HG03196 (cell line): ENCODE data around the gene FADD.

Source experiments
- ATAC-seq: cut with Tn5 transposase; IDR thresholded peaks from one replicate; pipeline ENCODE4 v1.9.1; 2021; ENCODE audit not compliant: unreplicated experiment

Gene FADD, protein sequence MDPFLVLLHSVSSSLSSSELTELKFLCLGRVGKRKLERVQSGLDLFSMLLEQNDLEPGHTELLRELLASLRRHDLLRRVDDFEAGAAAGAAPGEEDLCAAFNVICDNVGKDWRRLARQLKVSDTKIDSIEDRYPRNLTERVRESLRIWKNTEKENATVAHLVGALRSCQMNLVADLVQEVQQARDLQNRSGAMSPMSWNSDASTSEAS

GRCh38 chr11:70202920-70203750 is at the start of gene FADD:
TSS of gene FADD (plus strand) at chr11:70203296. CDS start at chr11:70203460, 164 bp downstream.
- ATAC-seq: peak; percentile 72

- no peak for ATAC-seq
Observed at GRCh38 chr11:70155386-70155785, 47.7 kb upstream of the FADD start.

DNA sequence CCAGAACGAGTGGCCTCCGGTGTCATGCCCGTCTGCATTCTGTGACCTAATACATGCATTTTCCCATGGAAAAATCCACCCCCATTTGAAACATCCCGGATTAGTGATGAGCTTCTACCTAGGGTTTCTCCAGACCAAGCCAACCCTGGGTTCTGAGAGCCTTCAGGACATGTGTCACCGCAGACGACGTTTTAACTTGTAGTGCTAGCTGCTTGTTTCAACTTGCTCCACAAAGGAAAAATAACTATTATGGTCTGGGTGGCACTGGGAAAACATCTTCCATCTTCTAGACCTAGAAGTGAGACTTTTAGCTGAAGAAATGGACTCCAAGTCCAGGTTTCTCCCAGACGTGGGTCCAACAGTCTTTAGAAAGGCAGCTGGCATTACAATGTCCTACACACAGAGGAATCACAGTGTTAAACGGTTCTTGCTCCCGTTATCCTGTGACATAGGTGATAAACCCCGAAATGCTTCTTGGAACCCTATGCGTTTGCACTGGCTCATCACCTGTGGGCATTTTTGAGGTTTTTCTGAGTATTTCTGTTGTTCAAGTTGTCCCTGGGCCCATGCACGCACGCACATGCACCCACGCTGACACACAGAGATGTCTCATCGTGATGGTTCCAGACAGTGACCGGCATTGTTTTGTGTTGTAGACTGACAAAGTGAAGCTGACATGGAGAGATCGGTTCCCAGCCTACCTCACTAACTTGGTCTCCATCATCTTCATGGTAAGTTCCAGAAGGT is 46.6 kb upstream of the FADD start:
- ATAC-seq: no peak

DNA sequence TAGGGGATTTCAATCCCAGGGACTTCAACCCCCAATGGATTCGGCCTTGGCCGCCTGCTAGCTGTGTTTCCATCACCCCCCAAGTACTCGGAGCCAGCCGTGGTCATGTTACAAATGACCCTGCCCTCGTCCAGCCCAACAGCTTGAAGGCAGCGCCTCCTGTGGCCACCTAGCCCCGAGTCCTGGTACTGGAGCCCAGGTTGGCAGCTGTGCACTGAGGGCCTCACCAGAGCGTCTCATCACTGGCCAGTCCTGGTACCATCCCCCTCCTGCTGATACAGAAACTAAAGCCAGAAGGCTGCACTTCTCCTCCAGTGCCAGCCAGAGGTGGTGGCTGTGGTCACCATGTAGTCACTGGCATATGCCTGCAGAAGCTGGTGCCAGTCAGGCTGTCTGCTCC is 44.9 kb upstream of the FADD start:
- no peak for ATAC-seq

DNA sequence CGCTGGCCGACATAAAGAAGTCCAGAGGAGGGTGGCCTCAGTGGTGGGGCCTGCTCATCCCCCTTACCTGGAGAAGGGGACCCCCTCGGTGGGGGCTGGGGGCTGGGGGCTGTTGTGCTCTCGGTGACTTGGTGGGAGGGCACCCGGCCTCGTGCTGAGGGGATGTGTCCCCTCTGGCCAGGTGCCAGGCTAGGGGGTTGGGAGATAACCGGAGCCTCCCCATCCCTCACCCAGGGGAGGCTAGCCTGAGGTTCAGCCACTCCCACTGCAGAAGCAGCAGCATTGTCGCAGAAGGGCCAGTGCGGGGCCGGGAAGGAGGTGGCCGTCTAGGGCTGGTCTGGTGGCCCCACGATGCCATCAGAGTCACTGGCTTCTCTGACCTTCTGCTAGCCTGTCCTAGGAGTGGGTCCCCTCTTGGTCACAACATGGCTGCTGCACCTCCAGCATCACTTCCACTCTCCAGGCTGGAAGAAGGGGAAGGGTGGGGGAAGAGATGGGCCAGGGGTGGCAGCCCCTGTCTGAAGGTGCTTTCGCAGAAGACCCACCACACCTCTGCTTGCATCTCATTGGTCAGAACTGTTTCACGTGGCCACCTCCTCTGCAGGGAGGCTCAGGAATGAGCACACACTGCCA is 44.2 kb upstream of the FADD start:
- no peak for ATAC-seq

GRCh38 chr11:70159627-70160570 is 43.2 kb upstream of the FADD start:
- no peak for ATAC-seq

- no peak for ATAC-seq
Observed at GRCh38 chr11:70161043-70161625, 42.0 kb upstream of the FADD start.

- no peak for ATAC-seq
Observed at GRCh38 chr11:70164705-70165104, 38.4 kb upstream of the FADD start.

DNA sequence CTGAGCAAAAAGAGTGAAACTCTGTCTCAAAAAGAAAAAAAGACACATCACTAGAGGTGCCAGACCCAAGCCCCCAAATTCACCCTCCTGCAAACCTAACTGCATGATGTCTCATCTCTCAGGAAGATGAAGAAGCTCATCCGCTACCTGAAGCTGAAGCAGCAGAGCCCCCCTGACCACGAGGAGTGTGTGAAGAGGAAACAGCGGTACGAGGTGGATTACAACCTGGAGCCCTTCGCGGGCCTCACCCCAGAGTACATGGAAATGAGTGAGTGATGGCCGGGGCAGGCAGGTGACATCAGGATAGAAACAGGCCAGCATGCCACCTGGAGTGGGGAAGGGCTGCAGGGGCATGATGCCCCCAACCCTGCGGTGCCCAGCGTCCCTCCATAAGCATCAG is 36.0 kb upstream of the FADD start:
- ATAC-seq: no peak

- no peak for ATAC-seq
Observed at GRCh38 chr11:70167723-70168404, 35.2 kb upstream of the FADD start.

DNA sequence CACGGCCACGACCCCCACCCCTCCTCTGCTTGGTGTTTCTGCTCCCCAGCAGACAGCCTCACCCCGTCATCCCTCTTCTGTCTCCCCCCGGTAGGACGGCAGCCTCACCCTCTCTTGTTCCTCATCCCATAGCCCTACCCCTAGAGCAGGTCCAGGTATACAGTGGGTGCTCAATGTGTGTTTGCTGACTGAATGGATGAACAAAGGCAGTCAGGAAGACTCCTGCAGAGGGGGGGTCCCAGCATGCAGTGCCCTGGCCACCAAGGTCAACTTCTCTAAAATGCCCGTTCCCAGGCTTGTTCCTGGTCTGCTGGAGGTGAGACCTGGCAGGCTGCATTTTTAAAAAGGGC is 34.7 kb upstream of the FADD start:
- ATAC-seq: no peak

GRCh38 chr11:70169127-70169526 is 34.0 kb upstream of the FADD start:
- no peak for ATAC-seq

DNA sequence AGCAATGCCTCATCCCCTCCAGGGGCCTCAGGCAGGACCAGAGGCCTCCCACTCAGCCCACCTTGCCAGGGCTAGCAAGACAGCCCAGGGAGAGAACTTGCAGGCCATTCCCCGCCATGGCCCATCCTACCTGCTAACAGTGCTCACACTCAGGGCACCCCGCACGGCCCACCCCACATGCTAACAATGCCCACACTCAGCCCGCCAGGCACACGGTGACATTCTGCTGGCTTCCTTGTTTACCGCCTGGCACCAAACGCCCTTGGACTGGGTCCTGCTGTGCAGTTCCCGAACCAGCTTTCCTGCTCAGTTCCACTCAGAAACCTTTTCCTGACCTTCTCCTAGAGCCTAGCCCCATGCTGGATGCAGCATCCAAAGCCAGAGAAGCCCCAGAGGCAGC is 33.5 kb upstream of the FADD start:
- no peak for ATAC-seq

- ATAC-seq: no peak
Observed at GRCh38 chr11:70170596-70171210, 32.4 kb upstream of the FADD start.

- no peak for ATAC-seq
Observed at GRCh38 chr11:70173018-70173417, 30.1 kb upstream of the FADD start.

DNA sequence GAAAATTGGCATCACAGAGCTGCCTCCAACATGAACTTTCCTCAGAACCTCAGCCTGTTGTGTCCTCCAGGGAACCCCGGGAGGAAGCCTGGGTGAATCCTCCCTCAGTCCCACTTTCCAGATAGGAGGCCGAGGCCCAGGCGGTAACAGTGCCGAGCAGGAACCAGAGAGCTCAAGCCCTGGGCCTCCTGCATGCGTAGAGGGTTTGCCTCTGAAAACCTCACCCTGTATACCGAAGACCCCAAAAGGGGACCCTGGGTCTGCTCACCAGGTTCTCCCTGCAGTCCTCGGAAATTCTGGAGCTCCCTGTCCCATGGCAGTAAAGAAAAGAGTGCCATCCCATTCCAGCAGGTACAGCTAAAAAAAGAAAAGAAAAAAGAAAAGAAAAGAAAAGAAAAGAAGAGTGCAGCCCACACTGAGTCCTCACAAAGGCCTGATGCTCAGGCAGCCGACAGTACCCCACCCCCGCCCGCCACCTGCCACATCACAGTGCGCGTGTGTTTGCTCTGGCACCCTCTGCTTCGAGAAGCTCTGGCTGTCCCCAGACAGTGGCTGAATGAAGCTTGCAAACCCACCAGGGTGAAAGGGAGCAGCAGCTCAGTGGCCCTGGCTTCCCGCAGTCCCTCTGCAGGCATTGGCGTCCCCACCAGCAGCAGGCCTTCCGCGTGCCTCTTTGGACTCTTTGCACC is 28.4 kb upstream of the FADD start:
- no peak for ATAC-seq

GRCh38 chr11:70175236-70175698 is 27.8 kb upstream of the FADD start:
- ATAC-seq: no peak

- no peak for ATAC-seq
Observed at GRCh38 chr11:70176940-70177689, 26.0 kb upstream of the FADD start.
